ENCODE measurements around the gene HAO2.

Gene HAO2

DNA sequence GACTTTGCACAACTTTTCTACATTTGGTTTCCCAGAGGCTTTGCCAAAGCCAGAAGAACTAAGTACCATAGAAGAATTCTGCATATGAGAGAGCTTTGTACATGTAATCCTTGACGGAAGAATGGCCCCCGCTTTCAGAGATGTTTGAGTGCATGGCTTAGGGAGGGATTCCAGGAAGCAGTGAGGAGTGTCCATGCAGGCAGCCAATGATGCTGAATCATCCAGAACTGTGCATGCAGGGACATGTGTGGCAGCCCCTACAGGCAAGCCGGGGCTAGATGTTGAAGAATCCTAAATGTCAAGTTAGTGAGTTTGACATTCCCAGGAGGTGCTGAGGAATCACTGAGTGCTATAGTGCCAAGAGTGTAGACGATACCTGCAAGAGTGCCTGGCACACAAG, 9.9 kb upstream of the HAO2 start:
- H3K9me3 ChIP-seq (replicated peaks in 1 of 11): peaks cover 0 to 20% (median 0%) of the 10 kb centered on the region in 11 experiments; a peak in 6 of 22 replicates
- H3K36me3 ChIP-seq: no peaks in the 10 kb centered on the region
- no peaks in the 10 kb centered on the region for H3K27me3 ChIP-seq
- H3K4me1 ChIP-seq: peaks cover 9 to 13% (median 11%) of the 10 kb centered on the region in 10 experiments; a peak in 13 of 20 replicates
- no peak overlapping the region for H3K4me2 ChIP-seq
- no peak overlapping the region for H3K27ac ChIP-seq
- H4K20me1 ChIP-seq: no peaks in the 10 kb centered on the region
- no peak overlapping the region for H3K9ac ChIP-seq
- no peak overlapping the region for H3K4me3 ChIP-seq
- no peak for TF ChIP-seq Cebpa-rat (IDR thresholded peaks at IDR 0.05)

DNA sequence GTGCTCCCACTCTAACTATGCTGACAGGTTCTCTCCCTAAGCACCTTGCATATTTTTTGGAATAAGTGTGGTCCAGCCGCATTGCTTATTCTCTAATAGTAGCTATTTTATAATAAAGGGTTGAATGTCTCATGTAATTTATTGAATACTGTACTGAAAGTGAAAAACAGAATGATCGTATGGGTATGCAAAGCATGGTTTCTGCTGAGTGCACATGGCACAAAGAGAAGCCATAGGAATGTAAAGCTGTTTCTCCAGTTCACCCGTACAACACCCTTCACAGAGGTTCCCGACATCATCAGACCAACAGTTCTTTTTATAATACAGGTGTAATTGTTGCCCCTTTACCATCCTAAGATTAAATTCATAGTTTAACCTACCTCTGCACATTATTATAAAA, 8.9 kb upstream of the HAO2 start:
- no peak overlapping the region for H3K4me3 ChIP-seq
- H3K27ac ChIP-seq: no peak overlapping the region
- no peak overlapping the region for H3K9ac ChIP-seq
- no peaks in the 10 kb centered on the region for H3K36me3 ChIP-seq
- no peaks in the 10 kb centered on the region for H4K20me1 ChIP-seq
- H3K4me2 ChIP-seq: no peak overlapping the region
- TF ChIP-seq Cebpa-rat (IDR thresholded peaks at IDR 0.05): no peak
- H3K27me3 ChIP-seq: no peaks in the 10 kb centered on the region
- H3K4me1 ChIP-seq: peaks cover 4 to 7% (median 5%) of the 10 kb centered on the region in 10 experiments; a peak in 11 of 20 replicates
- peaks cover 0 to 20% (median 0%) of the 10 kb centered on the region in 11 experiments; a peak in 6 of 22 replicates for H3K9me3 ChIP-seq (replicated peaks in 1 of 11)

DNA sequence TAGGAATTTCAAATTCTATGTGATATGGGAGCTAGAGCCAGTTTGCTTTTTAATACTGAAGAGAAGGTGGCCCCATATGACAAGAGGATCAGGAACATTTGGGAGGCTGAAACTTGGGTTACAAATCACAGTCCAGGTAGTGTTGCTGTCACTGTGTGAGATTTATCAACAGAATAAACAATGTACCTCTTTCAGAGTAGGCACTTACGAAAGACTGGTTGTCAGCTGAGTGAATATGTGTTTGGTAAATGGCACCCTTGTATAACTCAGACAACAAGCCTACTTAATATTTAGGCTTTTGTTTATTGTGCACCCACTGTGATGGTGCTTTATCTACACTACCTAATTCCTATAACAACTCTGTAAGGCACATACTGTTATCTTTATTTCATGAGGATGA, 7.4 kb upstream of the HAO2 start:
- peaks cover 0 to 5% (median 0%) of the 10 kb centered on the region in 10 experiments; a peak in 2 of 20 replicates for H3K4me1 ChIP-seq
- no peak overlapping the region for H3K9ac ChIP-seq
- TF ChIP-seq Cebpa-rat (IDR thresholded peaks at IDR 0.05): no peak
- no peaks in the 10 kb centered on the region for H3K36me3 ChIP-seq
- H4K20me1 ChIP-seq: no peaks in the 10 kb centered on the region
- H3K4me2 ChIP-seq: no peak overlapping the region
- H3K27me3 ChIP-seq: no peaks in the 10 kb centered on the region
- H3K27ac ChIP-seq: no peak overlapping the region
- peaks cover 0 to 13% (median 0%) of the 10 kb centered on the region in 11 experiments; a peak in 6 of 22 replicates for H3K9me3 ChIP-seq (replicated peaks in 1 of 11)
- H3K4me3 ChIP-seq: no peak overlapping the region

DNA sequence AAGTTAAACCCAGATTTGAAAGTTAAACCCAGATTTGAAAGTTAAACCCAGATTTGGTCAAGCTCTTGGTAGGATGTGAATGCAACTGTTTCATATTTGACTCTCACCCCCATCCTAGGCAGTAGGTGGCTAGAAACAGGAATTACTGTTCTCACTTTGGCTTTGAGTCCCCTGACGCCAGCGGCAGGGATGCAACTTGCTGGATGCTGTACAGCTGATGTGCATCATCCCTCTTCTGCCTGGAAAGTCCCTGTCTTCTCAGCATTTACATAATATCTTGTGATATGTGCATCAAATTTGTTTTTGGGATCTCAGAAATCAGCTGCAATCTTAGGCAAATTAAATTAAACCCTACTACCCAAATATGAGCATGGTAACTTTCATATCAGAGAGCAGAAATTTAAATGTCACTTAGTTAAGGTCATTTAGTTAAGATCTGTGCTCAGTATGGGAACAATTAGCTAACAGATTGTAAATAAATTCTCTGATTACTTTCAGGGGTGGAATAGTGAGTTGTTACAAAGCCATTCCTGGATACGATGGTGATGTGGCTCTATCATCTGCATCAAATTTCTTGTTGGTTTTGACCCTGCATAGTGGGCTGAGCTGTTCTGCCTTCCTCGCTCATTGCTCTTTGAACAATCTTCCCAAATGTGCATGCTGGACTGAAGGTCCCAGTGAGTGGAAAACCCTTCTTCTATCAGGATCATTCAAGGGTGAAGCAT, 6.8 kb upstream of the HAO2 start:
- H3K4me1 ChIP-seq: peaks cover 0 to 8% (median 0%) of the 10 kb centered on the region in 10 experiments; a peak in 2 of 20 replicates
- H3K4me2 ChIP-seq: no peak overlapping the region
- no peak overlapping the region for H3K4me3 ChIP-seq
- no peak for TF ChIP-seq Cebpa-rat (IDR thresholded peaks at IDR 0.05)
- no peaks in the 10 kb centered on the region for H3K36me3 ChIP-seq
- no peaks in the 10 kb centered on the region for H3K27me3 ChIP-seq
- peaks cover 0 to 7% (median 0%) of the 10 kb centered on the region in 11 experiments; a peak in 4 of 22 replicates for H3K9me3 ChIP-seq (replicated peaks in 1 of 11)
- no peak overlapping the region for H3K27ac ChIP-seq
- H4K20me1 ChIP-seq: no peaks in the 10 kb centered on the region
- H3K9ac ChIP-seq: no peak overlapping the region

DNA sequence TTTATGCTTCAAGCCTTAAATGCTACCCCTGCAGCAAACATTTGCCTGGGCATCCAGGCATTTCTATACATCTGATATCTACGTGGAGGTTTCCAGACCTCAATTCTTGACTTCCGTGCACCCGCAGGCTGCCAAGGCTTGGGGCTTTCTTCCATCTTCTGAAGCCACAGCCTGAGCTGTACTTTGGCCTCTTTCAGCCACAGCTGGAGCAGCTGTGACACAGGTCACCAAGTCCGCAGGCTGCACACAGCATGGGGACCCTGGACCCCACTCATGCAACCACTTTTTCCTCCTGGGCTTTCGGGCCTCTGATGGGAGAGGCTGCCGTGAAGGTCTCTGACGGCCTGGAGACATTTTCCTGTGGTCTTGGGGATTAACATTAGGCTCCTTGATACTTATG, 5.4 kb upstream of the HAO2 start:
- no peaks in the 10 kb centered on the region for H3K27me3 ChIP-seq
- no peak overlapping the region for H3K9ac ChIP-seq
- no peaks in the 10 kb centered on the region for H3K36me3 ChIP-seq
- H3K27ac ChIP-seq: no peak overlapping the region
- peaks cover 0 to 8% (median 0%) of the 10 kb centered on the region in 10 experiments; a peak in 2 of 20 replicates for H3K4me1 ChIP-seq
- no peak for TF ChIP-seq Cebpa-rat (IDR thresholded peaks at IDR 0.05)
- no peaks in the 10 kb centered on the region for H4K20me1 ChIP-seq
- no peaks in the 10 kb centered on the region for H3K9me3 ChIP-seq (replicated peaks in 1 of 11)
- no peak overlapping the region for H3K4me2 ChIP-seq
- no peak overlapping the region for H3K4me3 ChIP-seq

DNA sequence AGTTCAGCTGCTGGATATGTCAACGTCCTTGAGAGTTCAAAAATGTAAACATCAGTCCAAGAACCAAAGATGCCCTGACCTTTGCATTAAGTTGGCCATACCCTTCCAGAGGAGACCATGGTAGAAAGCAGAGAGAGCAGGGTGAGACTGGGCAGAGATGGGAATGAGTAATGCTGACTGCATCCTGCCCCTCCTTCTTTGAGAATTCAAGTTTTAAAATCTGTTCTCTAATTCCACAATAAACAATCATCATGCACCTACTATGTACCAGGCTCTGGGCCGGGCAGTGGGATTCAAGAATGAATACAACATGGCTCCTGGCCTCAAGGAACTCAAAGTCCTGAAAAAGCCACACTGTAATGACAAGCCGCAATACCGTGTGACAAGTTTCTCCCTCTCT, 3.9 kb upstream of the HAO2 start:
- Histone ChIP-seq H3K36me3 (no peaks in the 10 kb centered on the region), H3K4me2 (no peak overlapping the region), H3K9ac (no peak overlapping the region), H3K4me3 (no peak overlapping the region), H3K27me3 (no peaks in the 10 kb centered on the region), H3K9me3 (replicated peaks in 1 of 11) (no peaks in the 10 kb centered on the region), H3K27ac (no peak overlapping the region), H3K4me1 (peaks cover 0 to 8% (median 0%) of the 10 kb centered on the region in 10 experiments; a peak in 2 of 20 replicates), H4K20me1 (no peaks in the 10 kb centered on the region)
- TF ChIP-seq Cebpa-rat (IDR thresholded peaks at IDR 0.05): no peak

DNA sequence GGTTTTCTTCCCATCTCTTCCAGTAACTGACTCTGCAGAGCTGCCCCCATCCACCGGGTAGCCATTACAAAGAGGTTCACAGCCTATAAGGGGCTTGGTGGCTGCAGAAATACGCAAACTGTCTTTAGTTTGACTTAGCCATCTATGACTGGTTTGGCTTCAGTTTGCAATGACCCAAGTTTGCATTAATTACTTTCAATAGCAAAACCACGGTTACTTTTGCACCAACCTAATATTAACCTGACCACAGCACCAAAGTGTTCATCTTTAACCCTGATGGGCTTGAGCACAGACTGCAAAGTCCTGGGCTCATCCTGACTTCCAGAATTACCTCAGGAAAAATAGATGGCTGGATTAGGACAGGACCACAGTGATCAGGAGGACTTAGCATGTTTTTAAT, 2.2 kb upstream of the HAO2 start:
- Histone ChIP-seq H3K36me3 (no peaks in the 10 kb centered on the region), H4K20me1 (no peaks in the 10 kb centered on the region), H3K4me2 (peak overlapping the region in 1 of 11 experiments; percentile 31; a peak in 2 of 22 replicates), H3K27me3 (no peaks in the 10 kb centered on the region), H3K27ac (no peak overlapping the region), H3K9me3 (replicated peaks in 1 of 11) (no peaks in the 10 kb centered on the region), H3K9ac (no peak overlapping the region), H3K4me1 (peaks cover 0 to 8% (median 0%) of the 10 kb centered on the region in 10 experiments; a peak in 2 of 20 replicates), H3K4me3 (no peak overlapping the region)
- no peak for TF ChIP-seq Cebpa-rat (IDR thresholded peaks at IDR 0.05)

DNA sequence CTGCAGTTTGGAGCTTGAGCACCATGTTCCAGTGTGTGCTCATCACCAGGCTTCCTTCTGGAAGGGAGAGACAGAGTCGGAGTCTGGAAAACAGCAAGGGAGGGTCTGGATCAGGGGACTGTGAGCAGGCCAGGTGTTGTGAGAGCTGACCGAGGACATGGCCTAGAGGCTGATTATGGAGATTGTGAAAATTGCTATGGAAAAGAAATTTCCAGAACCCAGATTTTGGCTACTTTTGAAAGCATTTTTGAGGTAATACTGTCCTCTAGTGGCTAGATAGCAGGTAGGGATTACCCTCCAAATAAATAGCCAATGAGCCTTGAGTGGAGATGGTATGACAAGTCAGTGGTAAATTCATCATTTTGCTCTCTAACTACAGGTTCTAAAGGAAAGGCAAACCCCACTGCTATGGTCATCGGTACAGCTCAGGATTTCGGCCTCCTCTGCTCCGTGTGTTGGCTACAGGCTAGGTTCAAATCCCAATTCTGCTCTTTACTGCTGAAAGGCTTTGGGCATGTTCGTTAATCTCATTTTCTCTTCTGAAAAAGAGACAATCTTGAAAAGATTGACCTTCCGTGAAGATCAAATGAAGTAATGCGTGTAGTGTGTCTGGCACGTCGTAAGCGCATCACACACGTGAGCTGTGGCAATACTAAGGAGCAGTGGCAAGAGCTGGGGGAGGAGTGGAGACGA, 1.0 kb upstream of the HAO2 start:
- Histone ChIP-seq H4K20me1 (no peaks in the 10 kb centered on the region), H3K4me2 (no peak overlapping the region), H3K36me3 (no peaks in the 10 kb centered on the region), H3K27me3 (no peaks in the 10 kb centered on the region), H3K4me3 (no peak overlapping the region), H3K27ac (no peak overlapping the region), H3K4me1 (peaks cover 0 to 8% (median 0%) of the 10 kb centered on the region in 10 experiments; a peak in 2 of 20 replicates), H3K9me3 (replicated peaks in 1 of 11) (no peaks in the 10 kb centered on the region), H3K9ac (no peak overlapping the region)
- no peak for TF ChIP-seq Cebpa-rat (IDR thresholded peaks at IDR 0.05)

DNA sequence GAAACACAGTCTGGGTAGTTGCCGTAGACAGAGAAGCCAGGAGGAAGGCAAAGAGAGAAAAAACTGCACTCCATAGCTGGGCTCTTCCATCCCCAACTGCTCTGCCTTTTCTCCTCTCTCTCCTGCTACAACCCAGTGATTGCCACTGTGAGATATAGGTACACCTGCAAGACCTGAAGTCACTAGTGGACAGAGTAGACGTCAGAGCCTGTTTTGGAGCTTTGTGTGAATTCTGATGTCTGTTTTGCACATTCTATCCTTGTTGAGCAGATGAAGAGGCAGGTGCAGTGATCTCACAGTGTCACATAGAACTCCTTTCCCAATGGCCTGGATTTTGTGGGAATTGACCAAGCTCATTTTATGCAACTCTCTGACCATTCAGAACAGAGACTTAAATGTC, 2.2 kb downstream of the HAO2 start:
- TF ChIP-seq Cebpa-rat (IDR thresholded peaks at IDR 0.05): no peak
- no peak overlapping the region for H3K4me2 ChIP-seq
- H3K9me3 ChIP-seq (replicated peaks in 1 of 11): no peaks in the 10 kb centered on the region
- H3K27ac ChIP-seq: no peak overlapping the region
- peaks cover 0 to 12% (median 6%) of the 10 kb centered on the region in 10 experiments; a peak in 9 of 20 replicates for H3K4me1 ChIP-seq
- H3K4me3 ChIP-seq: no peak overlapping the region
- no peaks in the 10 kb centered on the region for H3K27me3 ChIP-seq
- no peak overlapping the region for H3K9ac ChIP-seq
- no peaks in the 10 kb centered on the region for H4K20me1 ChIP-seq
- H3K36me3 ChIP-seq: no peaks in the 10 kb centered on the region

All from BLaER1 treated with 17β-estradiol and CSF1 and Interleukin-3, amounts not matched to agents 10 nM and 100 nM (cell line).